Stimulated activated naive CD8-positive, alpha-beta T cell treated with anti-CD3 and anti-CD28 coated beads, Interleukin-15, Interleukin-2, amounts not matched to agents 100 U/mL and 50 U/mL, for 24 hours (primary cell): ENCODE results near the gene OGG1.
"Not testable (repeated sequence)": the region's sequence is repeated elsewhere in the genome, so short reads cannot be mapped to it uniquely, and the experiment has no call there.

Experiments
- ATAC-seq: fragments of 150-1000 bp; cut with Tn5 transposase; one replicate; pipeline ENCODE4 v1.10.0; 2021
- DNase-seq: peaks from one replicate; pipeline ENCODE4 v3.0.0; 2021

Gene OGG1

GRCh38 chr3:9765865-9766264 lies 16.1 kb downstream of the OGG1 start:
- no peak for ATAC-seq
- no peak for DNase-seq

- DNase-seq (no peak), ATAC-seq (no peak)
Measured at GRCh38 chr3:9767418-9767817, 17.7 kb downstream of the OGG1 start.

GRCh38 chr3:9768141-9768775 lies 18.5 kb downstream of the OGG1 start:
- ATAC-seq (no peak), DNase-seq (no peak)

- no peak for ATAC-seq
- no peak for DNase-seq
Measured at GRCh38 chr3:9769012-9769411, 19.3 kb downstream of the OGG1 start.

- peak; percentile 95 for ATAC-seq
- peak; percentile 81 for DNase-seq
Measured at GRCh38 chr3:9769426-9770275, 19.9 kb downstream of the OGG1 start, which contains the start of gene CAMK1. Gene CAMK1, minus strand, starts transcription at chr3:9769947. Its CDS starts 2,198 bp downstream, at chr3:9767749.

- ATAC-seq = no peak
- no peak for DNase-seq
Measured at GRCh38 chr3:9770276-9770812, 20.6 kb downstream of the OGG1 start.

- ATAC-seq, DNase-seq: not testable (repeated sequence)
Measured at GRCh38 chr3:9771007-9771406, 21.3 kb downstream of the OGG1 start.

GRCh38 chr3:9776896-9777693 lies 27.3 kb downstream of the OGG1 start:
- DNase-seq (no peak), ATAC-seq (no peak)

GRCh38 chr3:9777694-9778021 lies 27.9 kb downstream of the OGG1 start:
- ATAC-seq = peak; percentile 40
- peak; percentile 34 for DNase-seq

- ATAC-seq (peak; percentile 89), DNase-seq (peak; percentile 71)
Measured at GRCh38 chr3:9778143-9779074, 28.7 kb downstream of the OGG1 start.

- no peak for ATAC-seq
Measured at GRCh38 chr3:9779075-9779593, 29.4 kb downstream of the OGG1 start.

GRCh38 chr3:9779721-9780457 lies 30.1 kb downstream of the OGG1 start:
- ATAC-seq (peak; percentile 60), DNase-seq (peak; percentile 64)

More at GRCh38 chr3:9779075-9779593, 29.4 kb downstream of the OGG1 start:
- peak; percentile 27 for DNase-seq

GRCh38 chr3:9780458-9780812 lies 30.7 kb downstream of the OGG1 start:
- DNase-seq (no peak), ATAC-seq (no peak)

- no peak for DNase-seq
- no peak for ATAC-seq
Measured at GRCh38 chr3:9780910-9781309, 31.2 kb downstream of the OGG1 start.

GRCh38 chr3:9781551-9781950 lies 31.8 kb downstream of the OGG1 start:
- ATAC-seq (no peak), DNase-seq (no peak)

- DNase-seq = no peak
- ATAC-seq = no peak
Measured at GRCh38 chr3:9781978-9782603, 32.3 kb downstream of the OGG1 start.

GRCh38 chr3:9782770-9783169 lies 33.0 kb downstream of the OGG1 start:
- no peak for ATAC-seq
- DNase-seq = no peak

- ATAC-seq (no peak), DNase-seq (no peak)
Measured at GRCh38 chr3:9783954-9784353, 34.2 kb downstream of the OGG1 start.

- no peak for DNase-seq
- ATAC-seq = no peak
Measured at GRCh38 chr3:9784965-9785364, 35.2 kb downstream of the OGG1 start.

- DNase-seq = no peak
- no peak for ATAC-seq
Measured at GRCh38 chr3:9785602-9786001, 35.9 kb downstream of the OGG1 start.
